ENCODE data around the gene HOXD12.

The HOXD12 gene

DNA sequence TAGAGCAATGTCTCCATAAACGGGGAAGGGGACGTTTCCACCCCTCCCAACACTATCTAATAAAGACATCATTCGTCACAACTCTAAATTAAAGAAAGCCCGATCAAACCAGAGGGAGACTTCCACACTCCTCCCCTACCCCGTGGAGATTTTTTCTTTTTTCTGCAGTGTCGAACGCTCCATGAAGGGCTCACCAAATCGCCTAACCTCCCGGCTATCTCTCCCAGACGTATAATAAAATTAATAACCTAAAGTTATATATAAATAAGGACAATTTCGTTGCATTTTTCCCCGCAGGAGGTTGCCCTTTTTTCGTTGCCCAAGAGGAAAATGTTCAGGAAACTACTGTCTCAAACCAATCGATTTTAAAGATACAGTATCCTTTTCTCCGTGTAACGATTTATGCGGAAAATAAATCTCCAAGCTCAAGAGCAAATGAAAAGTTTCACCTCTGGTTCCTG, 18.2 kb upstream of the HOXD12 start:
- no peak for DNase-seq

DNA sequence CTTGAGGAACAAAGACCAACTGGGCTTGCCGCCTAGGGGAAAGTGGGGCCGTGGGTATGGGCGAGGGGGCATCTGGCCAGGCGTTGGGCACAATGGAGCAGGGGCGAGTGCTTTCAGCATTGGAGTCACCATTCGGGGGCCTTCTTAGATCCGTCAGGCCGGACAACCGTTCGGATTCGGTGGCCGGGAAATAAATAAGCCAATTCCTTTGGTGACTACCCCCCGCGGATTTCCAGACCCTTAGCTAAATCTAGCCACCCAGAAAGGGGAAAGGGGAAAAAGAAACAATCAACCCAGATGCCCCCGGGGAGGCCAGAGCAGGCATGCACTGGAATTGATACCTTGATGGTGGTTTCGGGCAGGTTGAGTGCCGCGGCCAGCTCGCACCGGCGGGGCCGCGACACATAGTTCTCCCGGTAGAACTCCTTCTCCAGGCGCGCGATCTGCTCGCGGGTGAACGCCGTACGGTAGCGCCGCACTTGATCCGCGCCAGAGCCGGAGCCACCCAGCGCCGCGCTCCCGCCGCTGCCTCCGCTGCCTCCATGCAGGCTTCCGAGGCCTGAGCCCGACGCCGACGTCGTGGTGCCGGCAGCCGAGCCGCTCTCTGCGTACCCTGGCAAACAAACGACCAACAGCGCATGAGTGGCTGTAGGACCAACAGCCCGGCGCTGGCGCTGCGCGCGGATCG, 17.6 kb upstream of the HOXD12 start:
- DNase-seq, result no peak

DNA sequence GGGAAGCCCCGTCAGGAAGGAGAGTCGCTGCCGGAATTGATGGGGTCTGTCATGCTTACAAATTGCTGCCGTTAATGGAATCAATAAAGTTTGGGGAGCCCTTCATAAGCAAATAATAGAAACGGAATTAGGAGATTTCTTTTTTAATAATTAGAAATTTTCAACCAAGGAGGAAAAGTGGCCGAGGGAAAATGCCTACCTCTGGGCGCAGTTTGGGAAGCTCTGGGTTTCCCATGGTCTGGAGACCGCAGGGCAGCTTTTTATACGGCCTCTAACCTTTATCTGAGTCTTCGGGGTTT, 17.1 kb upstream of the HOXD12 start:
- no peak for DNase-seq

DNA sequence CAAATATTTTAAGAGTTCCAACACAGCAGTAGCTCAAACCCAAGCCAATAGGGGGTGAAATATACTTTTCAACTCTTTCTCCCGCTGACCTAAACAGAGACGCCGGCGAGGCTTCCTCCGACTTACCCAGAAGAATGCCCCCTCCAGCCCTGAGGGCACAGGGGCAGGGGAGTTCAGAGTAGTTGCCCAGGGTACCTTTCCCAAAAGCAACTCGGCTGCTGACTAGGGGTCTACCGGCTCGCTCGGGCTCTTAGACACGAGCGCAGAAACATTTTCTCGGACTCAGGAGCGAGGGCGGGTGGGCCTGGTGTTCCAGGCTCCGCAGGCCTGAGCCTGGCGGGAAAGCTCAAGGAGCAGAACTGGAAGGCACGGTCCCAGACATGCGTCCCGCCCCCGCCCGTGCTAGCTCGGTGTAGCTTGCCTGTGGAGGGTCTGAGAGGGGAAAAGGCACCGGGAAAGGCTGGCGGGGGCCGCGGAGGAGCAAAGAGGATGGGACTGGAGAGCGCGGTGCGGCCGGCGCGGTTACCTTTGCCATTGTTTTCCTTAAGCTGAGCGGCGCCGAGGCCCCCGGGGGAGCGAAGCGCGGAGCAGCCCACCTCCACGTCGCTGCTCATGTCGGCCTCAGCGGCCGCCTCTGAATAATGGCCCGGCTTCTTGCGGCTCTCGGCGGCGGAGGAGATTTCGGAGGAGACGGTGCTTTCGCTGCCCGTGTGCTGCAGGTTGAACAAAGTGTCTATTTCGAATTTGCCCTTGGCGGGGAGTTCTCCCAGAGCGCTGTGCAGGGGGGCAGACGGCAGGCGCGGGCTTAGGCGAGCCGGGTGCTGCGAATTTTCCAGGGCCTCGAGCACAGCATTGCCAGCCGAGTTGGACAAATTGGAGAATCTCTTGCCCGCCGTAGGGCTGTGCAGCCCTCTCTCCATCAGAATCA, 16.5 kb upstream of the HOXD12 start:
- DNase-seq, result no peak

DNA sequence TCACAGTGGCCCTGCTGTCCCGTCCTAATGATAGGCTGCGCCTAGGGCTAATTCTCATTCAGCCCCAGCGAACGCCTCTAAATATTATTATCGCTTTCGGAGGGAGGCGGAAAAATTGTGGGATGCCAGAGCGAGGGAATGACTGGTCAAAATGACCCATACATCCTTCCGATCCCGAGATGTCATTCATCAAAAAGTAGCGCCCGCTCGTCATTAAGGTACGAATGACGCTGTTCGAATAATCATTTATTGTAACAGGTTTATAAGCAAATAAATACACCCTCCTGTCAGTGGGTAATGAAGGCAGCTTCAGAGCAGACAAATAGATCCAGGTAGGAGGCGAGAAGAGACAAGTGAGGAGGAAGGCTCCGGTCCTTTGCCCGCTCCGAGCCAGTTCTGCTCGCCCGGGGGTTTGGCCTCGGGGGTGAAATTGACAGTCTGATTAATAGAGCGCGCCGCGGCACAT, 15.8 kb upstream of the HOXD12 start, which contains the start of gene EVX2:
TSS of gene EVX2 (minus strand) at position 167 of the 466 bp plus-strand sequence. CDS start 186 bp downstream, outside the sequence.
- DNase-seq, result no peak

DNA sequence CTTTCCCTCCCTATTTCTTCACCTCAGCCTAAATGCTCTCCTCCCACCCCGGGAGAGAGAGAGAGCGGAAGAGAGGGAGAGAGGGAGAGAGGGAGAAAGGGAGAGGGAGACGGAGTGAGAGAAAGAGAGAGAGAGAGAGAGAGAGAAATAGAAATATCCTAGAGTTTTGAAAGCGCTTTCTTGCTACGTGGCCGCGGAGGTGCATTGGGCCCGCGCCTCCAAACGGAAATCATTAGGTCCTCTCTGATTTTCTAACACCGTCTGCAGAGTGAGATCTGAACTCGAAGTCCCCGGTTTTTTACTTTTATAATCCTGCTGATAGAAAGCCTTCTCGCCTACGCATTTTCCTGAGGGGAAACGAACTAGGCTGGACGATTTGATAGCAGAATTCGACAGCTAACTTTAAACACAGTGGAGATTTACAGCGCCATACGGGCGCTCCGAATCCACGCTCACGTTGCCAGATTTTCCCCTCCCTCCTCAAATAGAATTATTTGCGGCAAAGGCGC, 14.9 kb upstream of the HOXD12 start:
- DNase-seq, result no peak

DNA sequence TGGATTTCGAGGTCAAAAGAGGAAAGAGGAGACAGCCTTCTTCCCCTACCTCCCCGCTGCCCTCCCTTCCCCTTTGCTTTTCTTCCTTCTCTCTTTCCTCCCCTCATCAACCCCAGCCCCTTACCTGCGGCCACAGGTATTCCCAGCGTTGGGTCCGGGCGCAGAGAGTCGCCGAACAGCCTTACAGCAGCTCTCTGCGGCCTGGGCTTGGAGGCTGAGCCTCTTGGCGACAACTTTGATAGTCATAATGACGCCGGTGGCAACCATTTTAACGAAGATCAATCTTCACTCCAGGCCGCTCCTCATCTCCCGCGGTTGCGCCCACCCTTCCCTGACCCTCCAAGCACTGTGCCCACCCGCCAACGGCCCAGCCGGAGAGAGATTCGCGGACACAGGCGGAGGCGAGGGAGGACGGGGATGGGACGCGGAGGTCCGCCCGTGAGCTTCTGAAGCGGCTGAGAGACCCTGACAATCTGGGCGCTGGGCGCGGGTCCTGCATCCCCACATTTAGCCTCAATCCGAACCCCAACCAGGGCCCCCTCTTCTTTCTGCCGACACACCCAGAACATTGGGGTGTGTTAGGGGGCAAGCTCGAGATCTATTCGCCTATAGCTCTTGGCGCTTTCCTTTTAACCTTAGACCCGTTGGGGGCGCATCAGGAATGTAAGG, 14.3 kb upstream of the HOXD12 start:
- DNase-seq, result no peak

DNA sequence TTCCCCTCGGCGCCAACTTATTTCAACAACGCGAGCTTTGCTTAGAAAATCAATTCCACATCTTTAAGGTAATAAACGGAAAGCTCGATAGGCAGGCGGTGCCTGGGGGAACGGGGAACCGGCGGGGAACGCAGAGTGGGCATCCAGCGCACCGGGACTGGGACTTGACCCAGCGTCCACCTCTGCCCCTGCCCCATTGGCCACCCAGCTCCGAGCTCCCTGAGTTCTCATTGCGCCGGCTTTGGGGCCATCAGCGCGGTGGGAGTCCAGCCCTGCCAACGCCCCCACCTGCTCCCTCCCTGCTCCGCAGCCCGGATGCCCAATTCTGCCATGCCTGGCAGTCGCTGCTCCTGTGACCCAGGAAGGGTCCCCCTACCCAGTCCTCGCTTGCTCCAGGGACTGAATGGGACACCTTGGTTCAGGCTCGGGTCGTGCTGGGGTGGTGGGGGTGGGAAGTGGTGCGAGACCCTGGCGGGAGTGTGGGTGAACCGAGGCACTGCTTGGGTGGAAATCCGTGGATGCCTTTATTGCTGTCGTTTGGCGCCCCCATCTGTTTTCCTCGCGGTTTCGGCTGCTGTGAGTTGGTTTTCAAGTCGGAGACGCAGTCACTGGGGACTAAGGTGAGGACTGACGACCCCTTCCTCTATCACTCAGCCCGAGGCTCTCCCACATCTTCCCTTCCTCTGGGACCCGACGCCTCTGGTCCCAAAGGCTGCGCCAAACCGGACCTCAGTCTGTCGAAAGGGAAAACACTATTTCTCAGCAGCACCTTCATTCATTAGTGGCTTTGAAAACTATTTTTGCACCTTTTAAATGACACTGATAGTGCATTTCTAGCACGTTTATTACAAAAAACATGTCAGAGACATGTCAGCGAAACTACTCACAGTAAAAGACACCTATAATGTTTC, 13.5 kb upstream of the HOXD12 start:
- DNase-seq, result no peak

DNA sequence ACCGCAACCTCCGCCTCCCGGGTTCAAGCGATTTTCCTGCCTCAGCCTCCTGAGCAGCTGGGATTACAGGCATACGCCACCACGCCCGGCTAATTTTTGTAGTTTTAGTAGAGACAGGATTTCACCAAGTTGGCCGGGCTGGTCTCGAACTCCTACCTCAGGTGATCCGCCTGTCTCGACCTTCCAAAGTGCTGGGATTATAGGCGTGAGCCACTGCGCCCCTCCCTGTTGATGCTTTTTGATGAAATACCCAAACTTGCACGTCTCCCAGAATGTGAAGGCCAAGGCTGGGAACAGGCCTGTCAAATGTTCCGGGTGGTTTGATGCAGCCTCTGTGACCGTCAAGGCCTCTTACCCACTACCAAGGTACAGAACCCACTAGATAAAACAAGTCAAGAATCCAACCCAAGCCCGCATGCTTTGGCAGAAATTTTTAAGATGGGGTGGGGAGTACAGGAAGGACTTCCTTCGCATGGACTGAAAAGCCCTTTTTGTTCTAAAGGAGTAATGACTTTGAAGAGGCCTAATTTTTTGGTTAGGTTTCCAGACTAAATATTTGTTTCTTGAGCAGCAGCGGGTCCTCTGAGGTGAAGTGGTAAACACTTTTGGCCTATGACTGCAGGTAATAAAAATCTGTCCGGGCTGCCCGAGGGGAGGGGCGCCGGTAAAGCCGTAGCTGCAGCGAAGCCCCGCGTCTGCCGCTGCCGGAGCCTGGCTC, 12.1 kb upstream of the HOXD12 start:
- DNase-seq, result no peak

DNA sequence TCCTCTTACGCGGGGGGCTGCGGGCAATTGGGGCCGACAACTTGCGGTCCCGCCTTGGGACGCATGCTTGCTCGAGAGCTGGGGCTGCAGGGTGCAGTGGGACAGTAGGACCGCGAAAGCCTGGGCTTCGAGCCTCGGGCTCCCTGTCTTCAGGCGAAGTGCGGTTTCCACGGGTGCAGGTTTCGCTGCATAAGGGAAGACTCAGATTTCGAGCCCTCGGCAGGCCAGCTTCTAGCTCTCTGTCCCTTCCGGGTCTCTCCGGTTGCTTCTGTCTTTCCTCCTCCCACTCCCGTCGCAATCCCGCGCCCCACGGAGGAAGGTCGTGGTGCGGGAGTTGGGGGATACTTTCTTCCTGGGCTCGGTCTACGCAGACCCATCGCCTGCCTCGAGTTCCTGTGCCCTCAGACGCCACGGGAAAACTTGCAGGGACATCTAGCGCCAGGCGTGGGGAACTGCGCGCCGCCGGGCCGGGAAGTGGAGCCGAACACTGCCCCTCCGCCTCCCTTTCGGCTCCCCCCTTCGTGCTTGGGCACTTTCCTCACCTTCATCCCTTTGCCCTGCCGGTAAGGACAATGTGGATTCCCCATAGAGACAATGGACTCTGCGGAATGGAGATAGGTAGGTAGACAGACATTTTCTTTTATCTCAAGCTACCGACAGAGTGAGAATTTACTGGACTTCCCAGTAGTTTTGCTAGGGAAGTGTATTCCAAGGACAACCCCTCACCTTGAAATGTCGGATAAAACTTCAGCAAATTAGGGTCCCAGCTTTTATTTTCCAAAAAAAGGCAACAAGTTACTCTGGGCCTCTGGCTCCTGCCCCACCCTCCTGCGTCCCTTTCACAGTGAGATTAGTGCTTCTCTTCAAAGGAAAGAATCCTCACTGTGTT, 11.3 kb upstream of the HOXD12 start:
- no peak for DNase-seq

DNA sequence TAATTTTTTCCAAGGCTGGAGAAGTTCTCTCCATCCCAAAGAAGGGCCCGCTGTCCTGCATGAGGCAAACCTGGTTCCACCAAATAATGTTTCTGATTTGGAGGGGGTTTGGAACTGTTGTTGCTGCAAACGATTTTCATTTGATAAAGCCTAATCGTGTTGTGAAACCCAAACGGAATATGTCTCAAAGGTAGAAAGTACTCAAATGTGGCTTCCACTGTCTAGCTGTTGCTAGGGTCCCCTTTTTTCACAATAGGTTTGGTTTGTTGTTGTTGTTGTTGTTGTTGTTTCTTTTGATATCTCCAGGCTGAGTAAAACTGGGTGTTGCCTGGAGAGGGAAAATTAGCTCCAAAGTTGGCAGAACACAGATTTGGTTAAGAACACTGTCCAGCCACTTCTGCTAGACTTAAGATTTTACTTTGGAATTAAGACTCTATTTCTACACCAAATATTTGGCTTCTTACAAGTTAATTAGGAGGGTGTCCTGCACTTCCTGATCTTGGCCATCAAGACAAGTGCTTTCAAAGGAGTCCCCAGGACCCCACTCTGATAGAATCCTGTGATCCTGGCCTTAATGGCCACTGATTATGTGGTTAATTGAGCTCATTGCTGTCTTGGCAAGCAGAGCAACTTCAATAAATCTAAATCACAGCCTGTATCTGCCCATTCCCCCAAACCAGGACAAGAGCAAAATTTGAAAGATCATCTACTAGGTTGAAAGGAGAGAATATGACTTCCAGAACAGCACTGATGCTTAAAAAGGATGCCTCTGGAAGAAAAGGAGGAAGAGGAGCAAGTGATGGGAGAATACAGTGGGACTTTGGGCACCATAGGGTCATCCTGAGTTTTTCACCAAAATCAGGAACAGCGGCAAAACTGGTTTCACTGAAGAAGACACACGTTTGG, 10.4 kb upstream of the HOXD12 start:
- DNase-seq, result no peak

DNA sequence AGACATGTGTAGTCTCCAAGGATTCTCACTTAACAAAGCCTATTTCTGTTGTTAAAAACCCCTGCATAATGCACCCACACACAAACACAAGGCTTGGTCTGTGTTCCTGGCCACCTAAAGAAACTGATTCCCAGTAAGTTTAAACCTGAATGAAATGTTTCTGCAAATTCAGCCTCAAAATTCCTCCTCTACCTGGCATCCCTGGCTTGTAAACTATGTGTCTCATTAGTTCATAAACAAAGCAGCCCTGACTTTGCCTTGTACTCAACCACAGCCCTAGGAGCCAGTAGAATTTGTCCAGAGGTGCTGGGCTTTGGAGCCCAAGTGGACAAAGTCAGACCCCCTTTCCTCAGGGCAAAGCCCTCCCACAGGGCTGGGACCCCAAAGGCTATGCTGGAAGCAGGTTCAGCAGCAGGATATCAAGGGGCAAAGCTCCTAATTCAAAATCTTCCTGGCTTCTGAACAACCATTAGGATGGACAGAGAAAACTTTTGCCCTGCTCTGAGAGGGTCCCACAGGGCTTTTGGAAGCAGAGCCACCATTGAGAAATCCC, 9.7 kb upstream of the HOXD12 start:
- no peak for DNase-seq

DNA sequence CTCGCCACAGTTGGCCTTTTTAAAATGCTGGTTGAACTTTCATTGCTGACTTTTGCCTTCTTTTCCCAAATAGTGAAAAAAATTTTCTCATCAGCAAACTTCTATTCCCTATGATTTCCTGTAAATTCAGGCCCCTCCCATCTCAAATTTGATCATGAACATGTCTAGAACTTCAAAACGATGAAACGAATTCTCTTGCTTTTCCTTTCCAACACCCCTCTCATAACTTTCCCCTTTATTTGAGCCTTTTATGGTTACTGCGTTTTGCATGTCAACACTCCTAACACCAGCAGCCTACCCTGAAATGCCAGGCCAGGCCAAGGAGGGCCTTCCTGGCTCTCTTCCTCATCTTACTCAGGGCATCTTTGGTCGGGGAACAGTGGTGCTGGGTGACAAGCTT, 8.7 kb upstream of the HOXD12 start:
- no peak for DNase-seq

DNA sequence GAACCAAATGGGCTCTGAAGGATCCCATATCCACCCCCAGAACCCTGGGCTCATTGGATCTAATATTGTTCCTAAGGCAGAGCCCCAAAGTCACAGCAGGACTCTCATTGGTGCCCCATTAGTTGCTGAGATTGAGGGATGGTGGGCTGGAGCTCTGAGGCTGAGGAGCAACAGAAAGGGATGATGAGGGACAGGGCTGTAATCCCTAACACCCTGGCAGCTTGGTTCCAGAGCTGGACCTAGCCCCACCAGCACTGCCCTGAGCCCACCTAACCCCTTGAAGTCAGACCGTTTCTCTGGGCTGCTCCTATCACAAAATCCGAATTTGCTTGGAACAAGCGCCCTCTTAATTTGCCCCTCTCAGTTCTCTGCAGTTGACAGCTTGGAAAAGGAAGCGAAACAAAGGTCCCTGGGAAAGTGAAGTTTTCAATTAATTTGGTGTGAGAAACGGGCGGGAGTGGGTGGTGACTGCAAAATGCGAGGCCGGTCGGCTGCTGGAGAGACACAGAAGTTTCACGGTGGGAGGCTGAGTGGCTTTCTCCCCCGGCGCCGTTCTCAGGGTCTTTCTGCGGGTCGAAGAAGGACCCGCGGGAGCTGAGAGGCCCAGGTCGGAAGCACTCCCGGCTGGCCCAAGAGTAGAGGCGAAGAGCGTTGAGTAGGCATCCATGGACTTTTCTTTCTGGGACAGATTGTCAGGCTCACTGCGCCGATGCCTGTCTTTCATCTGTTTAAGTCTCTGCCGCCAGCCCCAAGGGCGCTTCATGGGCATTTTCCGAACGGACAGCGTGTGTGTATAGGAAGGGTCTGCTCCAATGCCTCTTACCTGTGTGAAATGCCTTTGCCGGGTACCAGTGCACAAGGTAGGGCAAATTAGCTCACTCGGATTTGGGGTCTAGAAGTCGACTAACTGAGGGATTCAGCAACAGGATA, 8.0 kb upstream of the HOXD12 start:
- DNase-seq, result no peak

DNA sequence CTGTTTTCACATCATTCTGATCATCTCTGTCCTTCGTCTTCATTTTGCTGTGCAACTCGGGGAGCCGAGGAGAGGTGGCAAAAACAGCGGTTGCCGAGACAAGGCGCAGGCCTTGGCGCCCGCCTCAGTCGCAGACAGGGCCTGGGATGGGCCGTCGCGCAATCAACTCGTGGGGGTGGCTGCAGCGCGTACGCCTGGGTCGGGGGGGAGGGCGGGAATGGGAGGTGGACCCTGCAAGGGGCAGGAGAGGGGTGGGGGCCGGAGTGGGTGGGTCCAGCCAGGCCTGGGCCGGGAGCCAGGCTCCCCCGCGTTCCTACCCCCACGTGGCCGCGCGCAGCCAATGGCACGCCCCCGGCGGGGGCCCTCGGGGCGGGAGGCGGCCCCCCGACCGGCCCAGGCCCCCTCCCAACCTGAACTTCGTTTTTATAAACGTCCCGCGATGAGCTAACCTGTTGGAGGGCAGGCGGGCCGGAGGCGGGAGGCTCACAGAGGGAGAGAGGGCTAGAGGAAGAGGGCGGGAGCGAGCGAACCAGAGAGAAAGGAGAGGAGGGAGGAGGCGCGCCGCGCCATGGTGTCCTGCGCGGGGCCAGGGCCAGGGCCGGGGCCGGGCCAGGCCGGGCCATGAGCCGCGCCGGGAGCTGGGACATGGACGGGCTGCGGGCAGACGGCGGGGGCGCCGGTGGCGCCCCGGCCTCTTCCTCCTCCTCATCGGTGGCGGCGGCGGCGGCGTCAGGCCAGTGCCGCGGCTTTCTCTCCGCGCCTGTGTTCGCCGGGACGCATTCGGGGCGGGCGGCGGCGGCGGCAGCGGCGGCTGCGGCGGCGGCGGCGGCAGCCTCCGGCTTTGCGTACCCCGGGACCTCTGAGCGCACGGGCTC, 7.1 kb upstream of the HOXD12 start, which contains the start of gene HOXD13:
TSS of gene HOXD13 (plus strand) at position 452 of the 875 bp plus-strand sequence. CDS start at position 622, 170 bp downstream.
- DNase-seq, result no peak

DNA sequence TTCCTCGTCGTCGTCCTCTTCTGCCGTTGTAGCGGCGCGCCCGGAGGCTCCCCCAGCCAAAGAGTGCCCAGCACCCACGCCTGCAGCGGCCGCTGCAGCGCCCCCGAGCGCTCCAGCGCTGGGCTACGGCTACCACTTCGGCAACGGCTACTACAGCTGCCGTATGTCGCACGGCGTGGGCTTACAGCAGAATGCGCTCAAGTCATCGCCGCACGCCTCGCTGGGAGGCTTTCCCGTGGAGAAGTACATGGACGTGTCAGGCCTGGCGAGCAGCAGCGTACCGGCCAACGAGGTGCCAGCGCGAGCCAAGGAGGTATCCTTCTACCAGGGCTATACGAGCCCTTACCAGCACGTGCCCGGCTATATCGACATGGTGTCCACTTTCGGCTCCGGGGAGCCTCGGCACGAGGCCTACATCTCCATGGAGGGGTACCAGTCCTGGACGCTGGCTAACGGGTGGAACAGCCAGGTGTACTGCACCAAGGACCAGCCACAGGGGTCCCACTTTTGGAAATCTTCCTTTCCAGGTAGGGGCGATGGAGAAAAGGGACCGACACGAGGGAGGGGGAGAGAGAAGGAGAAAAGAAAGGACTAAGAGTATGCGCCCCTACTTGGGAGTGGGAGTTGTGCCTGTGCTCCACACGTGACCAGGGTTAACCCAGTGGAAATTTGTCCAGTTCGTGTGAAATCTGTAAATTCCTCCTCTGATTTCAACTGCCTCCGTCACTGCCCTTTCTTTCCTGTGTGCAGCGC, 6.3 kb upstream of the HOXD12 start:
- DNase-seq, result no peak
